ENCODE results near the gene RPL37. TPM values are rescaled to one million over a fixed set of nuclear protein-coding genes. Genes with fewer than 3 reads are reported as not detected.

Gene RPL37
- total RNA-seq, 1 donor from 2014 or later = 840 TPM

DNA sequence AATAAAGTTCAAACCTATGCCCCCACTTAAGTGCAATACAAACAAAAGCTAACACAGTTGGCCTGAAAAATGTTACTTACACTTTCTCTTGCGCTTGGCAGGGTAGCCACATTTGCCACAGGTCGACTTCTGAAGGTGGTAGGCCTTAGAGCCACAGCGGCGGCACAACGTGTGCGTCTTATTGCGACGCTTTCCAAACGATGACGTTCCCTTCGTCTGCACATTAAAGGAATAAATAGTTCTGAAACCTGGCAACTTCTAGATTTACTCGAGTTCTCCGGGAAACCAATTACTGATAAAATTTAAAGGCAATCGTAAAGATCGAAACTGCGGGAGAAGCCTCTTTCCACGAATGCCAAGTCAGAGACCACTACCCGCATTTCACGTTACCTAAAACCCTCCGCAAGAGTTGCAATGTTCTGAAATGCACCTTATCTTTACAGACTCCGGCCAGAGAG is 602 bp downstream of the RPL37 start:
- Mint-ChIP-seq H3K27ac (ENCODE audit: unreplicated experiment) (peak overlapping the region; percentile 99), H3K4me3 (ENCODE audit: unreplicated experiment) (peak overlapping the region; percentile 95), H3K27me3 (ENCODE audit: unreplicated experiment) (peaks cover 16% of the 10 kb centered on the region), H3K36me3 (ENCODE audit: unreplicated experiment) (no peaks in the 10 kb centered on the region), H3K9me3 (ENCODE audit: unreplicated experiment) (peaks cover 15% of the 10 kb centered on the region), H3K4me1 (ENCODE audit: low read depth, unreplicated experiment) (peaks cover 8% of the 10 kb centered on the region)
- TF ChIP-seq, protein P1, sequence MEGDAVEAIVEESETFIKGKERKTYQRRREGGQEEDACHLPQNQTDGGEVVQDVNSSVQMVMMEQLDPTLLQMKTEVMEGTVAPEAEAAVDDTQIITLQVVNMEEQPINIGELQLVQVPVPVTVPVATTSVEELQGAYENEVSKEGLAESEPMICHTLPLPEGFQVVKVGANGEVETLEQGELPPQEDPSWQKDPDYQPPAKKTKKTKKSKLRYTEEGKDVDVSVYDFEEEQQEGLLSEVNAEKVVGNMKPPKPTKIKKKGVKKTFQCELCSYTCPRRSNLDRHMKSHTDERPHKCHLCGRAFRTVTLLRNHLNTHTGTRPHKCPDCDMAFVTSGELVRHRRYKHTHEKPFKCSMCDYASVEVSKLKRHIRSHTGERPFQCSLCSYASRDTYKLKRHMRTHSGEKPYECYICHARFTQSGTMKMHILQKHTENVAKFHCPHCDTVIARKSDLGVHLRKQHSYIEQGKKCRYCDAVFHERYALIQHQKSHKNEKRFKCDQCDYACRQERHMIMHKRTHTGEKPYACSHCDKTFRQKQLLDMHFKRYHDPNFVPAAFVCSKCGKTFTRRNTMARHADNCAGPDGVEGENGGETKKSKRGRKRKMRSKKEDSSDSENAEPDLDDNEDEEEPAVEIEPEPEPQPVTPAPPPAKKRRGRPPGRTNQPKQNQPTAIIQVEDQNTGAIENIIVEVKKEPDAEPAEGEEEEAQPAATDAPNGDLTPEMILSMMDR (IDR thresholded peaks at IDR 0.05; ENCODE audit: partially characterized antibody, unreplicated experiment) = no peak
- no peak for DNase-seq

DNA sequence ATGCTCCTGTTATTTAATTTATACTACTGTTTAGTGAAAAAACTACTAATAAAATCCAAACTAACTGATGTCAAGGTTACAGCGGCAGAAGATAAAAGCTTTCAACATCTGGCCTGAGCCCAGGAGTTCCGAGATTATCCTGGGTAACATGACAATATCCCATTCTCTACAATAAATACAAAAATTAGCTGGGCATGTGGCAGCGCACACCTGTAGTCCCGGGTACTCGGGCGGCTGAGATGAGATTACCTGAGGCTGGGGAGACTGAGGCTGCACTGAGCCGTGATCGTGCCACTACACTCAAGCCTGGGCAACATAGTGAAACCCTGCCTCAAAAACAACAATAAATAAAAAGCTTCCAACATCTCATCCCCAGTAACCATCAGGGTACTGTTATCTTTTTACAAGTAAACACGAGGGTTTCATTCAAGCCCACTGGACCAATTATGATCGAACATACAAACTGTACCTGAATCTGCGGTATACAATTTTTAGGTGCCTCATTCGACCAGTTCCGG is 1.3 kb downstream of the RPL37 start:
- no peaks in the 10 kb centered on the region for H3K36me3 Mint-ChIP-seq (ENCODE audit: unreplicated experiment)

DNA sequence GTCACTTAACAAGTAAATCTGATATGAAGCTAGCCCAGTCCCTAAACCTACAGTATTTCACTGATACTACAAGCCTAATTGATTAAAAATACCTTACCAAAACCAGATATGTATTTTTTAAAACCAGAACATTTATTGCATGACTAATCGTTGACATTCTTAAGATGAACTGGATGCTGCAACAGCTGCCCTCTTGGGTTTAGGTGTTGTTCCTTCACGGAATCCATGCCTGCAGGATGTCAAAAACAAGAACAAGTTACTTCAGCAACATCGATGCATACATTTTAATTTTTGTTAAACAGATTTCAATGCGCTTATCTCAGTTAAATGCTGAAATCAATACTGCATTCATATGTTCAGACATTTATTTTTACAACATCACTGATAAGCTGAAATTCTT is 2.7 kb downstream of the RPL37 start:
- no peak overlapping the region for H3K27ac Mint-ChIP-seq (ENCODE audit: unreplicated experiment)
- no peak for DNase-seq
- peak overlapping the region; percentile 95 for H3K4me3 Mint-ChIP-seq (ENCODE audit: unreplicated experiment)
- no peaks in the 10 kb centered on the region for H3K36me3 Mint-ChIP-seq (ENCODE audit: unreplicated experiment)
- H3K27me3 Mint-ChIP-seq (ENCODE audit: unreplicated experiment) = peaks cover 18% of the 10 kb centered on the region
- peaks cover 10% of the 10 kb centered on the region for H3K4me1 Mint-ChIP-seq (ENCODE audit: low read depth, unreplicated experiment)
- TF ChIP-seq, protein P1 (IDR thresholded peaks at IDR 0.05; ENCODE audit: partially characterized antibody, unreplicated experiment) = no peak
- H3K9me3 Mint-ChIP-seq (ENCODE audit: unreplicated experiment) = peaks cover 15% of the 10 kb centered on the region

More for the DNA sequence above, 1.3 kb downstream of the RPL37 start:
- TF ChIP-seq, protein P1 (IDR thresholded peaks at IDR 0.05; ENCODE audit: partially characterized antibody, unreplicated experiment) = no peak
- no peak for DNase-seq
- peak overlapping the region; percentile 99 for H3K27ac Mint-ChIP-seq (ENCODE audit: unreplicated experiment)
- peak overlapping the region; percentile 95 for H3K4me3 Mint-ChIP-seq (ENCODE audit: unreplicated experiment)
- peaks cover 16% of the 10 kb centered on the region for H3K27me3 Mint-ChIP-seq (ENCODE audit: unreplicated experiment)
- H3K9me3 Mint-ChIP-seq (ENCODE audit: unreplicated experiment) = peaks cover 15% of the 10 kb centered on the region
- H3K4me1 Mint-ChIP-seq (ENCODE audit: low read depth, unreplicated experiment) = peaks cover 8% of the 10 kb centered on the region

DNA sequence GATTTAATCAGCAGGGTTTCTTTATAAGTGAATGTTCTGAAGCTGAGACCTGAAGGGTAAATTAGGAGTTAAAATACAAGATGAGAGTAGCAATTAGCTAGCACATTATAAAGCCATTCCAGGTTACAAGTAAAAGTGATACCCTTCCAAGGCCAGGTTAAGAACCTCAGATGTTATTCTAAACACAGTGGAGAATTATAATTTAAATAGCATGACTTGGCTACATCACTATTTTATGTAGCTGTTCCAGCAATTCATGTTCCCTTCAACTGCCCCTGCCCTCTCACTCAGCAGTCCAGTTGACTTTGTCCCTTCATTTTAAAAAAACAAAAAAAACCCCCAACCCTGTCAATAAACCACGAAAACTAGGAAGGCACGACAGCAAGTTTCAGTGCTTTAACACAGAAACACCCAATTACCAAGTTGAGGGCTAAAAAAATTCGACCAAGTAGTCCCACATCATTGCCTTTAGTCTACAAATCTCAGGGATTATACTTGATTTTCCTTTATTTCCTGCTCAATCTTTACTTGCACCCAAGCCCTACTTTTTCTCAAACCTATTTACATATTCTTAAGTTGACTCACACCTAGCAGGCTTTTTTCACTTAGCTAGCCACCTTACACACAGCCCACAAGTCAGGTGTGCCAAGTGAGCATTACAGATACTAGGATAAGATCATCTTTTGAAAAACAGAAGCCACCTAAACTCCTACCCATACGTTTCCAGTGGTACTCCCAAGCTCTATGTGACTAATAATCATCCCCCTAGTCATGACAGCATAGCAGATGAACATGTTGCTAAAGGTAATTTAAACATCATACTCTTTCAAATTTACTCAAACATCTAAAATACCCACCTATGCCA is 3.4 kb downstream of the RPL37 start:
- no peaks in the 10 kb centered on the region for H3K36me3 Mint-ChIP-seq (ENCODE audit: unreplicated experiment)
- no peak for DNase-seq
- H3K9me3 Mint-ChIP-seq (ENCODE audit: unreplicated experiment) = peaks cover 13% of the 10 kb centered on the region
- peaks cover 15% of the 10 kb centered on the region for H3K27me3 Mint-ChIP-seq (ENCODE audit: unreplicated experiment)
- no peak overlapping the region for H3K4me3 Mint-ChIP-seq (ENCODE audit: unreplicated experiment)
- H3K27ac Mint-ChIP-seq (ENCODE audit: unreplicated experiment) = no peak overlapping the region
- peaks cover 7% of the 10 kb centered on the region for H3K4me1 Mint-ChIP-seq (ENCODE audit: low read depth, unreplicated experiment)
- TF ChIP-seq, protein P1 (IDR thresholded peaks at IDR 0.05; ENCODE audit: partially characterized antibody, unreplicated experiment) = no peak

Data from glutamatergic neuron (in vitro differentiated cells).